Trophoblast cell (in vitro differentiated cells and primary cell): ENCODE data around the gene RPL36.
A peak's percentile ranks its signal among the peaks of the same experiment; 100 is the strongest.

Source experiments
- DNase-seq, 2 donors: peaks; one replicate each; pipeline ENCODE4 v3.0.0-alpha.2; 2016
- H2AFZ ChIP-seq: 2 replicates; pipeline ENCODE4 v1.6.1; 2013; ENCODE audit warnings: low read length, moderate library complexity, mild to moderate bottlenecking; ENCODE audit not compliant: insufficient read depth, poor library complexity
- H2AK5ac ChIP-seq: 2 replicates; pipeline ENCODE4 v1.6.1; 2013; ENCODE audit warnings: mild to moderate bottlenecking, low read length
- H2BK120ac ChIP-seq: 2 replicates; pipeline ENCODE4 v1.6.1; 2013; ENCODE audit warnings: low read length, mild to moderate bottlenecking, moderate library complexity; ENCODE audit not compliant: insufficient read depth, poor library complexity
- H2BK12ac ChIP-seq: 2 replicates; pipeline ENCODE4 v1.6.1; 2013; ENCODE audit warnings: mild to moderate bottlenecking, low read length, moderate library complexity
- H2BK5ac ChIP-seq: 2 replicates; pipeline ENCODE4 v1.6.1; 2013; ENCODE audit warnings: low read length, low read depth, moderate library complexity, mild to moderate bottlenecking; ENCODE audit not compliant: poor library complexity
- H3K14ac ChIP-seq: 2 replicates; pipeline ENCODE4 v1.6.1; 2013; ENCODE audit warnings: mild to moderate bottlenecking, low read length
- H3K18ac ChIP-seq: 2 replicates; pipeline ENCODE4 v1.6.1; 2013; ENCODE audit warnings: mild to moderate bottlenecking, low read length
- H3K23ac ChIP-seq: 2 replicates; pipeline ENCODE4 v1.6.1; 2013; ENCODE audit warnings: low read length
- H3K27ac ChIP-seq: 2 replicates; pipeline ENCODE4 v1.5.1; 2013; ENCODE audit warnings: low read depth, mild to moderate bottlenecking, inconsistent platforms, low read length, moderate library complexity
- H3K27me3 ChIP-seq: 2 replicates; pipeline ENCODE4 v1.6.1; 2013; ENCODE audit warnings: inconsistent platforms, mild to moderate bottlenecking, low read length, moderate library complexity; ENCODE audit not compliant: insufficient read depth
- H3K36me3 ChIP-seq, 2 experiments: 1 replicate in 1 of 2; 2 replicates in 1 of 2; pipeline ENCODE4 v1.6.1; 2013; ENCODE audit warnings: low read length in 2 of 2, mild to moderate bottlenecking in 2 of 2, moderate library complexity in 1 of 2; ENCODE audit not compliant: insufficient read depth in 2 of 2, control insufficient read depth in 1 of 2
- H3K4ac ChIP-seq: 2 replicates; pipeline ENCODE4 v1.6.1; 2013; ENCODE audit warnings: low read depth, mild to moderate bottlenecking, low read length, moderate library complexity
- H3K4me1 ChIP-seq, 2 experiments: 1 replicate in 1 of 2; 2 replicates in 1 of 2; pipeline ENCODE4 v1.6.1; 2013; ENCODE audit warnings: low read length in 2 of 2, mild to moderate bottlenecking in 2 of 2, moderate library complexity in 1 of 2; ENCODE audit not compliant: insufficient read depth in 2 of 2, control insufficient read depth in 1 of 2
- H3K4me2 ChIP-seq: 2 replicates; pipeline ENCODE4 v1.6.1; 2013; ENCODE audit warnings: inconsistent platforms, mild to moderate bottlenecking, low read length, moderate library complexity
- H3K4me3 ChIP-seq: 2 replicates; pipeline ENCODE4 v1.5.1; 2013; ENCODE audit warnings: mild to moderate bottlenecking, low read depth, low read length, inconsistent platforms
- H3K79me1 ChIP-seq: one replicate; pipeline ENCODE4 v1.6.1; 2013; ENCODE audit warnings: low read length
- H3K79me2 ChIP-seq: 2 replicates; pipeline ENCODE4 v1.6.1; 2013; ENCODE audit warnings: low read length, mild to moderate bottlenecking; ENCODE audit not compliant: control insufficient read depth, insufficient read depth, poor library complexity
- H3K9ac ChIP-seq: 2 replicates; pipeline ENCODE4 v1.6.1; 2013; ENCODE audit warnings: mild to moderate bottlenecking, low read length
- H3K9me3 ChIP-seq: 2 replicates; pipeline ENCODE4 v1.6.1; 2013; ENCODE audit warnings: low read depth, mild to moderate bottlenecking, control low read depth, inconsistent platforms, low read length; ENCODE audit not compliant: insufficient read depth
- H4K12ac ChIP-seq: 2 replicates; pipeline ENCODE4 v1.6.1; 2013; ENCODE audit warnings: low read depth, mild to moderate bottlenecking, low read length, moderate library complexity
- H4K8ac ChIP-seq: 2 replicates; pipeline ENCODE4 v1.6.1; 2013; ENCODE audit warnings: low read depth, mild to moderate bottlenecking, low read length, moderate library complexity
- H4K91ac ChIP-seq: one replicate; pipeline ENCODE4 v1.6.1; 2013; ENCODE audit warnings: low read depth, mild to moderate bottlenecking, low read length, moderate library complexity
- whole genome bisulfite sequencing: extraction: QIAGEN DNeasy Blood & Tissue Kit; methylation state at CpG from one replicate; pipeline ENCODE4 v1.1.7; 2013; ENCODE audit warnings: missing lambda C conversion rate; ENCODE audit not compliant: insufficient read length, insufficient coverage; ENCODE audit errors: extremely low coverage; 5-methylcytosine and 5-hydroxymethylcytosine counted together

Gene RPL36

GRCh38 chr19:5666921-5667610 lies 23.0 kb upstream of the RPL36 start:
- Histone ChIP-seq H3K27me3 (no peaks in the 10 kb centered on the region), H3K79me2 (no peaks in the 10 kb centered on the region), H2AK5ac (no peak overlapping the region), H3K27ac (peak overlapping the region; percentile 65), H2BK120ac (no peak overlapping the region), H4K91ac (no peak overlapping the region), H3K9ac (no peak overlapping the region), H2BK12ac (no peak overlapping the region), H3K23ac (no peak overlapping the region), H3K4me2 (no peak overlapping the region), H4K8ac (no peak overlapping the region), H3K18ac (no peak overlapping the region), H3K4me1 (peaks cover 10 to 11% of the 10 kb centered on the region in 2 experiments), H3K9me3 (no peaks in the 10 kb centered on the region), H3K79me1 (no peaks in the 10 kb centered on the region), H3K36me3 (peaks cover 71 to 78% of the 10 kb centered on the region in 2 experiments), H2AFZ (no peak overlapping the region), H4K12ac (no peak overlapping the region), H2BK5ac (no peak overlapping the region), H3K4me3 (no peak overlapping the region), H3K4ac (no peak overlapping the region), H3K14ac (no peak overlapping the region)
- WGBS, result no CpG with 5 or more reads among the region's 26 CpGs
- DNase-seq, result no peak

- H4K12ac ChIP-seq, result no peak overlapping the region
- no peak overlapping the region for H2BK5ac ChIP-seq
- no peaks in the 10 kb centered on the region for H3K9me3 ChIP-seq
- WGBS, result no CpG with 5 or more reads among the region's 22 CpGs
- peak overlapping the region; percentile 65 for H3K27ac ChIP-seq
- no peaks in the 10 kb centered on the region for H3K79me2 ChIP-seq
- H4K91ac ChIP-seq, result no peak overlapping the region
- peak overlapping the region; percentile 10 for H3K4me2 ChIP-seq
- H3K4me1 ChIP-seq, result peaks cover 10 to 11% of the 10 kb centered on the region in 2 experiments
- H3K23ac ChIP-seq, result no peak overlapping the region
- no peak overlapping the region for H3K4me3 ChIP-seq
- H2BK120ac ChIP-seq, result no peak overlapping the region
- peak overlapping the region; percentile 57 for H3K18ac ChIP-seq
- H3K4ac ChIP-seq, result no peak overlapping the region
- H3K14ac ChIP-seq, result no peak overlapping the region
- peak; percentile 89 to 95 for DNase-seq
- H2BK12ac ChIP-seq, result no peak overlapping the region
- H3K27me3 ChIP-seq, result no peaks in the 10 kb centered on the region
- no peak overlapping the region for H4K8ac ChIP-seq
- no peak overlapping the region for H3K9ac ChIP-seq
- no peaks in the 10 kb centered on the region for H3K79me1 ChIP-seq
- H3K36me3 ChIP-seq, result peaks cover 65 to 75% of the 10 kb centered on the region in 2 experiments
- H2AFZ ChIP-seq, result no peak overlapping the region
- no peak overlapping the region for H2AK5ac ChIP-seq
Measured at GRCh38 chr19:5667751-5668271, 22.3 kb upstream of the RPL36 start.

- no CpG with 5 or more reads among the region's 11 CpGs for WGBS
- Histone ChIP-seq H3K9ac (no peak overlapping the region), H3K79me1 (no peaks in the 10 kb centered on the region), H2BK12ac (no peak overlapping the region), H3K27ac (no peak overlapping the region), H3K4ac (no peak overlapping the region), H3K36me3 (peaks cover 53 to 65% of the 10 kb centered on the region in 2 experiments), H3K23ac (no peak overlapping the region), H4K8ac (no peak overlapping the region), H3K27me3 (no peaks in the 10 kb centered on the region), H3K18ac (no peak overlapping the region), H2AFZ (no peak overlapping the region), H3K4me3 (no peak overlapping the region), H3K14ac (no peak overlapping the region), H3K4me2 (no peak overlapping the region), H2AK5ac (no peak overlapping the region), H3K9me3 (no peaks in the 10 kb centered on the region), H3K4me1 (peaks cover 10 to 11% of the 10 kb centered on the region in 2 experiments), H4K12ac (no peak overlapping the region), H2BK120ac (no peak overlapping the region), H2BK5ac (no peak overlapping the region), H3K79me2 (no peaks in the 10 kb centered on the region), H4K91ac (no peak overlapping the region)
- DNase-seq, result no peak
Measured at GRCh38 chr19:5669212-5669611, 20.9 kb upstream of the RPL36 start.

- Histone ChIP-seq H4K91ac (no peak overlapping the region), H2BK120ac (no peak overlapping the region), H2AK5ac (no peak overlapping the region), H3K14ac (no peak overlapping the region), H4K12ac (no peak overlapping the region), H3K18ac (no peak overlapping the region), H3K9me3 (no peaks in the 10 kb centered on the region), H3K23ac (no peak overlapping the region), H3K9ac (no peak overlapping the region), H2BK5ac (no peak overlapping the region), H3K4me3 (no peak overlapping the region), H3K4me1 (peaks cover 10 to 11% of the 10 kb centered on the region in 2 experiments), H3K4me2 (no peak overlapping the region), H2AFZ (no peak overlapping the region), H4K8ac (no peak overlapping the region), H3K27me3 (no peaks in the 10 kb centered on the region), H3K79me1 (no peaks in the 10 kb centered on the region), H2BK12ac (no peak overlapping the region), H3K36me3 (peaks cover 36 to 43% of the 10 kb centered on the region in 2 experiments), H3K27ac (no peak overlapping the region), H3K79me2 (no peaks in the 10 kb centered on the region), H3K4ac (no peak overlapping the region)
- no peak for DNase-seq
- WGBS, result no CpG with 5 or more reads among the region's 7 CpGs
Measured at GRCh38 chr19:5671600-5671999, 18.5 kb upstream of the RPL36 start.
